Stimulated activated CD4-positive, alpha-beta T cell treated with anti-CD3 and anti-CD28 coated beads, Interleukin-4, amount 100 ng/mL, for 48 hours (primary cell): Measurements from ENCODE around the gene KIF26B.

Experiments
- DNase-seq, 2 donors: peaks; one replicate each; pipeline ENCODE4 v3.0.0-alpha.2; 2020; ENCODE audit warnings: low read depth in 2 of 2

KIF26B gene

GRCh38 chr1:245278846-245279245 lies 124.1 kb downstream of the KIF26B start:
- no peak for DNase-seq

- no peak for DNase-seq
Measured at GRCh38 chr1:245279346-245279745, 124.6 kb downstream of the KIF26B start.

GRCh38 chr1:245283001-245283400 lies 128.2 kb downstream of the KIF26B start:
- DNase-seq, result no peak

GRCh38 chr1:245285168-245285567 lies 130.4 kb downstream of the KIF26B start:
- DNase-seq, result no peak

DNA sequence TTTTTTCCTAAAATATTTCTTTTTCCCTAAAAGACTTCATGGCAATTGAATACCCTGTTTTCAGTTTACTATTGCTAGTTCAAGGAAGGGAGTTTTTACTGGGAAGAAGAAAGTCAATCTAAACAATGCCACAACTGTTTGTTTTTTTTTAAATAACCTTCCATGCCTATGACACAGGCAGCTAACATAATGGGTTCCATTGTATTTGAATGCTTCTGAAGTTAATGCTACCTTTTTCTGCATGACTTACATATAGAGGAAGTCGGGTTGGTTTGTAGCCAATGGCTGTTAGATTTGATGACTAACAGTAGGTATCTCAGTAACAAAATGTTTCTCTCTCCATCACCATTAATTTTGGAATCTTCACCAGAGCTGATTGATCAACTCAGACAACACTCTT lies 134.0 kb downstream of the KIF26B start:
- no peak for DNase-seq

- no peak for DNase-seq
Measured at GRCh38 chr1:245290836-245291235, 136.1 kb downstream of the KIF26B start.

- no peak for DNase-seq
Measured at GRCh38 chr1:245291351-245291750, 136.6 kb downstream of the KIF26B start.

DNA sequence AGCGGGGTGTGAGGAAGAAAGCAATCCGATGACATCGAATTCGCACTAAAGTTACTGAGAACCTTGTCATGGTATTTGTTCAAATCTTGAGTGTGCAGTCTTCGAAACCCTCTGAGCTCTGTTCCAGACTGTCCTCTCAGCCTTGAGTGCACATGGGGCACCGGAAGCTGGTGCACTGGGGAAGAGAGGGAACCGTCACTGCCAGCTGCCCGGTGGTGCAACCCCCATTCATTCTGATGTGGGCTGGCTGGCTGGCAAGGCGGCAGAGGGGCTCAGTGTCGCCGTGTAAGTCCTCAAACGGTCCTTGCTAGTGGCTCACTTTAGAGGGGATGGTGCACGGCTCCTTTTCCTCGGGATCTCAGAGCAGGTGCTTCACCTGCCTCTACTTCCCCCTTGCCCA lies 137.4 kb downstream of the KIF26B start:
- no peak for DNase-seq

DNA sequence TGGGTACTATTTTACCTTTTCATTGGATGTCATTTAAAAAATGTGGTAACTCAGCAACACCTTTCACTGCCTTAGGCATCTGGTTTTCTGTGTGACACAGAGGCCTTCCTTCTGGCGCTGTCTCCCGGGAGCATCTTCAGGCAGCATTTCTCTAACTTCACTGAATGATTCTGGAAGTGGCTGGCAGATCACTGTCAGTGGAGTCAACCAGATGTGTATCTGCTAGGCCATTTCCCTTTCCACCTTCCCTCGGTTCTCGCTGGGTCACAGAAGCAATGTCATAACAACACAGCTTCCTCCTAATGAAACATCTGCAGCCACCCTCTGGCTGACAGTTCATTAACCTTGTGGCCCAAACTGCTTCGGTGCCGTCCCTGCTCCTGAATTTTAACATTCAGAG lies 137.8 kb downstream of the KIF26B start:
- DNase-seq, result no peak

- DNase-seq, result no peak
Measured at GRCh38 chr1:245294020-245294419, 139.2 kb downstream of the KIF26B start.

- DNase-seq, result no peak
Measured at GRCh38 chr1:245298781-245299180, 144.0 kb downstream of the KIF26B start.

- no peak for DNase-seq
Measured at GRCh38 chr1:245301162-245301580, 146.4 kb downstream of the KIF26B start.

- no peak for DNase-seq
Measured at GRCh38 chr1:245301921-245302320, 147.1 kb downstream of the KIF26B start.

DNA sequence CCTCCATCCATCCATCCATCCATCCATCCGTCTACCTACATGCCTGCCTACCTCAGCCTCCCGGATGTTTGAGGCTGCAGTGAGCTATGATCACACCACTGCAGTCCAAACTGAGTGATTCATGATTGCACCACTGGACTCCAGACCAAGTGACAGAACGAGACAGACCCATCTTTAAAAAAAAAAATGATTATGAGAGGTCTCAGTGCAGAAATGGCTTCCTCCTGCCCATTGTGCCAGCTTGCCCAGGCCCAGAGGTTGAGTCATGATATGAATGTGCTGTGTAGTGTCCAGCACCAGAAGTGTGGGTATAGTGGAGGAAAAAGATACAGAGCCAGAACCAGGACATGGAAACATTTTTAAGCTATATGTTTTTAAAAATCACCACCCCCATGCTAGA lies 149.9 kb downstream of the KIF26B start:
- no peak for DNase-seq

DNA sequence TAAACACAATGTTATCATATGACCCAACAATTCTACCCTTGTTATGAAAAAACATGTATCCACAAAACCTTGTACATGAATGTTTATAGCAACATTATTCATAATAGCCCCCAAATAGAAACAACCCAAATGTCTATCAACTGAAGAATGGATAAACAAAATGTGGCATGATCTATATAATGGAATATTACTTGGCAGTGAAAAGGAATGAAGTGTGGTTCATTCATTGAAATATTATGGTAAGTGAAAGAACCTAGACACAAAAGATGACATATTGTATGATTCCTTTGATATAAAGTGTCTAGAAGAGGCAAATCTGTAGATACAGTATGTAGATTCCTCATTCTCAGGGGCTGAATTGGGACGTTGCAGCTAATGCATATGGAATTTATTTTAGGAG lies 151.2 kb downstream of the KIF26B start:
- no peak for DNase-seq

DNA sequence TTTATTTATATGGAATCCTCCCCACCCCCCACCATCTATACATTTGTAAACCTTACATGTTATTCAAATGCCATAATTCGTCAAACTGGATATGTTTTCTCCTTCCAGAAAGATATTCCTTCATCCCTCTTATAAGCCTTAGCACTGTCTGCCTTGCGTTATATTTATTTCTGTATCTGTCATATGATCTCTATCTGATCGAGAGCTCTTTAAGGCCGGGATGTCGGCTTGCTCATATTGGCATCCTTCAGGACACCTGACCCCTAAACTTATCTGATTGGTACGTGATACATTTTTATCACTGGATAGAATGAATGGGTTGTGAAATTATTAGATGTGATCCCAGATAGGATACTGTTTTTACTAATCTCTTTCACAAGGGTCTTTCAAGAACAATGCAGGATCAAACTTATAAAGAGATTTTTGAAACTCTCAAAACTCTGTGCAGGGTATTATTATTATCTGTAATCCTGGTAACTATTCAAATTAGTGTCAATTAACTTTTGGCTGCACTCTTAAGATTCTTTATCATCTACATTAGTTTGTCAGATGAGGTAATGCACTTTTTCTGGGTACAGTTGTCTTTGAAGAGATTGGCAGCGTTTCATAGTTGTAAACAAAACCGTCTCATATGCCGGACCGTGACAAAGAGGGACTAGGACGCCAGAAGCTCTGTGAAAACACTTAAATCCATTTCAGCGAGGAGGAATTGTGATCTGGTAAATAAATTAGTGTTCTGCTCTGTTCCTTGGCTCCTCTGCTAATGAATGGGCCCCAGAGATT lies 152.0 kb downstream of the KIF26B start:
- DNase-seq, result no peak

DNA sequence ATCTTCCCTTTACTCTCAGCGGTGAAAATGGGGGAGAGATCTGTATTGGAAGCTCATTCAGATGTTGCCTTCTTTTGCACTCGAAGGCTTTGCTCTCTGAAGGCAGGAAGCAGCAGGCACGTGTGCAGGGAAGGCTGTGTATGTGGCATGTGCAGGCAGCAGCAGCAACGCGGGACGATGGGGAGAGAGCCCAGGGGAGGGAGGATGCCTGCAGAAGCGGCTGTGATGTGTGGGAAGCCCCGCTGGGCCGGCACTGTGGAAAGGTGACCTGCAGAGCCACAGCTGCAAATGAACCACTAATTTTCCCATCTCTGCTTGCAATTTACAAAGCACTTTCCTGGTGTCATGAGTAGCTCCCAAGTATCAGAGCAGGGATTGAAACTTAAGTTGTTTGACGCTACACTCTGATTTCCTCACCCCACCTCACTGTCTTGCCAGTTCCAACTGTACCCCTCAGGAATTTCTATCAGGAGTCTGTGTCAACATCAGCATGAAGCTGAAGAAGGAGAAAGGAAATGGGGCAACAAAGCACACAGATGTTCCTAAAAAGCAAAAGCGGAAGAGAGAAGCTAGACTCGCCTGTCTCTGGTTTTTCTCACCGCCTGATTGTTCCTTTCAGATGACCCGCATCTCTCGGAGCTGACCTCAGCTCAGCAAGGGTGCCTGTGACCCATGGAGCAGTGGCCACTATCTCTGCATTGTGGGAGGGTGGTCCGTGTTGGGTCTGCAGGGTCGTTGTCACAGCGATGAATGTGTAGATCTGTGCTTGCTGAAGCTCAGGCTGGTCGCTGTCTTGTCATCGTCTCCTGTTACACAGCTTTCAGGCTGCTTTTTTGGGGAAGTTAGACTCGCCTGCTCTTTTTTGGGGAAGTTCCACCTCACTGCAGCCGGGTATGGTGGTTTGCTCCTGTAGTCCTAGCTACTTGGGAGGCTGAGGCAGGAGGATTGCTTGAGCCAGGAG lies 156.1 kb downstream of the KIF26B start:
- DNase-seq, result no peak

GRCh38 chr1:245311887-245312536 lies 157.2 kb downstream of the KIF26B start:
- DNase-seq, result no peak

- no peak for DNase-seq
Measured at GRCh38 chr1:245313576-245313975, 158.8 kb downstream of the KIF26B start.

GRCh38 chr1:245316784-245317183 lies 162.0 kb downstream of the KIF26B start:
- no peak for DNase-seq

- DNase-seq, result no peak
Measured at GRCh38 chr1:245317217-245317616, 162.4 kb downstream of the KIF26B start.

DNA sequence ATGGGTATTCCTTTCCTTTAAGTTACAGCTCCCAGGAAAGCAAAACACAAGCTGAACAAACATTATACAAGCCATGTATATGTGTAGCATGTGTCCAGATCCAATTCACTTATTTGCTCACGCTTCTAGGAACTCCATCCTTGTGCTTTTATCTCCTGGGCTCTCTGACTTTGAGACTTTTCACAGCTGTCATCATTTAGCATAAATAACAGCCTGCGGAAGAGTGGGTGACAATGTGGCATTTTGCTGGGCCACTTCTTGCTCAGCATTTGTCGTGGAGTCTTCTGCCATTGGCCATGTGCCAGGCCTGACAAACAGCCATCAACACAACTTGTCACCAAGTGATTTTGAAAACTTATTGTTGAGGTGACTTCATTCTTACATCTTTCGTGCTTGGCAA lies 164.3 kb downstream of the KIF26B start:
- DNase-seq, result no peak
